Neuronal stem cell (in vitro differentiated cells): ENCODE measurements around the gene SLC9C1.

Experiments
- DNase-seq: peaks from one replicate; pipeline ENCODE4 v3.0.0-alpha.2; 2013; ENCODE audit warnings: low spot score
- H2AFZ ChIP-seq: one replicate; pipeline ENCODE4 v1.6.1; 2013; ENCODE audit warnings: mild to moderate bottlenecking, low read length, inconsistent platforms
- H2AK5ac ChIP-seq: 2 replicates; pipeline ENCODE4 v1.6.1; 2013; ENCODE audit warnings: low read depth, mild to moderate bottlenecking, inconsistent platforms, low read length, moderate library complexity, mixed read lengths
- H2BK120ac ChIP-seq: 2 replicates; pipeline ENCODE4 v1.6.1; 2013; ENCODE audit warnings: low read depth, mild to moderate bottlenecking, inconsistent platforms, low read length, moderate library complexity, mixed read lengths
- H2BK12ac ChIP-seq: one replicate; pipeline ENCODE4 v1.6.1; 2013; ENCODE audit warnings: low read length, inconsistent platforms
- H2BK15ac ChIP-seq: 2 replicates; pipeline ENCODE4 v1.6.1; 2013; ENCODE audit warnings: mild to moderate bottlenecking, low read length, inconsistent platforms, mixed read lengths
- H2BK5ac ChIP-seq: one replicate; pipeline ENCODE4 v1.6.1; 2013; ENCODE audit warnings: inconsistent platforms, mild to moderate bottlenecking, low read length, moderate library complexity
- H3K14ac ChIP-seq: one replicate; pipeline ENCODE4 v1.6.1; 2013; ENCODE audit warnings: low read length, inconsistent platforms
- H3K18ac ChIP-seq: 2 replicates; pipeline ENCODE4 v1.6.1; 2013; ENCODE audit warnings: low read length, inconsistent platforms
- H3K23ac ChIP-seq: 2 replicates; pipeline ENCODE4 v1.6.1; 2013; ENCODE audit warnings: low read depth, mild to moderate bottlenecking, mixed read lengths, low read length, inconsistent platforms; ENCODE audit not compliant: poor library complexity
- H3K27ac ChIP-seq: replicated peaks from 3 replicates; pipeline ENCODE4 v1.5.1; 2013; ENCODE audit warnings: low read length, inconsistent platforms
- H3K27me3 ChIP-seq, 3 experiments: 2 replicates each; pipeline ENCODE4 v1.6.1; 2013; ENCODE audit warnings: low read length in 3 of 3, mild to moderate bottlenecking in 2 of 3, inconsistent platforms in 1 of 3, low read depth in 1 of 3, mixed read lengths in 1 of 3, moderate library complexity in 1 of 3; ENCODE audit not compliant: control insufficient read depth in 3 of 3, insufficient read depth in 3 of 3
- H3K36me3 ChIP-seq, 2 donors: replicated peaks in 1 of 2; 2 replicates each; pipeline ENCODE4 v1.6.1; 2013; ENCODE audit warnings: low read length in 2 of 2; ENCODE audit not compliant: control insufficient read depth in 2 of 2, insufficient read depth in 2 of 2
- H3K4ac ChIP-seq: 2 replicates; pipeline ENCODE4 v1.6.1; 2013; ENCODE audit warnings: inconsistent platforms, mild to moderate bottlenecking, low read length, moderate library complexity
- H3K4me1 ChIP-seq, 2 donors: 1 replicate in 1 of 2; 2 replicates in 1 of 2; pipeline ENCODE4 v1.6.1; 2013; ENCODE audit warnings: low read length in 2 of 2, low read depth in 1 of 2; ENCODE audit not compliant: control insufficient read depth in 2 of 2, insufficient read depth in 1 of 2
- H3K4me2 ChIP-seq: one replicate; pipeline ENCODE4 v1.6.1; 2013; ENCODE audit warnings: mild to moderate bottlenecking, low read length, inconsistent platforms; ENCODE audit not compliant: insufficient read depth, poor library complexity, severe bottlenecking
- H3K4me3 ChIP-seq, 2 donors: 2 replicates each; pipeline ENCODE4 v1.5.1; 2013; ENCODE audit warnings: low read length in 2 of 2, mild to moderate bottlenecking in 2 of 2, inconsistent platforms in 1 of 2, moderate library complexity in 1 of 2
- H3K79me1 ChIP-seq: one replicate; pipeline ENCODE4 v1.6.1; 2013; ENCODE audit warnings: low read depth, mild to moderate bottlenecking, inconsistent platforms, low read length, moderate library complexity
- H3K9ac ChIP-seq: one replicate; pipeline ENCODE4 v1.6.1; 2013; ENCODE audit warnings: mild to moderate bottlenecking, low read depth, low read length, inconsistent platforms; ENCODE audit not compliant: poor library complexity
- H3K9me3 ChIP-seq, 2 donors: replicated peaks in 1 of 2; 2 replicates each; pipeline versions ENCODE3 to v1.6.1; 2013; ENCODE audit warnings: low read length in 2 of 2, mild to moderate bottlenecking in 2 of 2, inconsistent platforms in 1 of 2, low read depth in 1 of 2, mixed read lengths in 1 of 2, moderate library complexity in 1 of 2; ENCODE audit not compliant: control insufficient read depth in 2 of 2, insufficient read depth in 1 of 2
- H4K8ac ChIP-seq: one replicate; pipeline ENCODE4 v1.6.1; 2013; ENCODE audit warnings: low read depth, mild to moderate bottlenecking, inconsistent platforms, low read length, moderate library complexity
- H4K91ac ChIP-seq: one replicate; pipeline ENCODE4 v1.6.1; 2013; ENCODE audit warnings: low read length, low read depth, mild to moderate bottlenecking, inconsistent platforms; ENCODE audit not compliant: poor library complexity
- WGBS, 2 donors: extraction: QIAGEN DNeasy Blood & Tissue Kit; methylation state at CpG; one replicate each; pipeline ENCODE4 v1.1.7; 2013; ENCODE audit warnings: missing lambda C conversion rate in 2 of 2, mixed read lengths in 1 of 2; ENCODE audit not compliant: insufficient read length in 2 of 2, insufficient replicate concordance in 1 of 2; ENCODE audit errors: extremely low coverage in 2 of 2; 5-methylcytosine and 5-hydroxymethylcytosine counted together

The SLC9C1 gene

DNA sequence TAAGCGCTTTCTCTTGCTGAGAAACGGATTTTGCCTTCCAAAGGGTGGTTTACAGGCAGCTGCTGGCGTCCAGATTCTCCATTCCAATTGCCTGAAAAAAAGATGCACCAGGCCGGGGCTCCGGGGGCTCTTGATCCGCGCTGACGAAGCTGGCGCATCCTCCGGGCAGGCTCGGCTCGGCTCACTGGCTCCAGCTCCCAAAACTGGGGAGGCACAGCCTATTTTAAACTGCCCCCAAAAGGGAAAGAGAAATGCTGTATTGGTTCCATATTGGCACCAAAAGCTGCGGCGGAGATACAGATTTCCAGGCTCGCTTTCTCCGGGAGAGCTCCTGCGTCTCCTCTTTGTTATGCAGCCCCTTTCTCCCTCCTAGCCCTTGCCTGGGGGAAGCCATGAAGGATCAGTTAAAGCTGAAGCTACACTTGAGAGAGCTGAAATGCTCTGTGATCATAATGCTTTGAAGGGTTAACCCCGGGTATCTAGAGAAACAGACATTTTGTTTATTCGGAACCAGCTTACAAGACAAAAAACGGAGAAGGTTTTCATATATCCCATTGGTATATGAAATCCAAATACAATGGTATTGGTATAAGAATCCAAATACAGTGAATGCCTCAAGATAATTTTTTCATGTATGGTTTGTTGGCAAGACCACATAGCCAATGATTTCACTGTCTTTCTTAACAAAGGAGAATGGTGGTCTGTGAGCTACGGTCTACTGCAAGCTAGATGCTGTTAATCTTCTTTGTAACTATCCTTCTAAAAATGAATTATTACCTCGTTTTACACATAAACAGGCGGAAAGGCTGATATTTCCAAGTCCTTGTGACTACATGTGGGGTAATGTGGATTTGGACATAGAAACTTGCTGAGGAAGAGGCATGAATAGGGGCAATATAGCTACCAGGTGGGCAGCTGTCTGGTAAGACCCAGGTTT lies 39.6 kb upstream of the SLC9C1 start:
- Histone ChIP-seq H3K4me3 (peak overlapping the region; percentile 64 to 94), H3K18ac (peak overlapping the region; percentile 94), H3K23ac (peak overlapping the region; percentile 88), H4K8ac (no peak overlapping the region), H3K4me1 (peaks cover 2 to 11% of the 10 kb centered on the region in 2 donors), H2BK120ac (no peak overlapping the region), H2BK15ac (no peak overlapping the region), H3K27ac (peak overlapping the region; percentile 86), H3K9ac (peak overlapping the region; percentile 98), H4K91ac (peak overlapping the region; percentile 59), H3K14ac (peak overlapping the region; percentile 79), H2AFZ (peak overlapping the region; percentile 95), H2AK5ac (no peak overlapping the region), H3K9me3 (peaks cover 0 to 6% of the 10 kb centered on the region in 2 donors), H3K36me3 (peaks cover 0 to 23% of the 10 kb centered on the region in 2 donors), H3K4ac (no peak overlapping the region), H3K79me1 (no peaks in the 10 kb centered on the region), H2BK12ac (no peak overlapping the region), H2BK5ac (peak overlapping the region; percentile 97), H3K4me2 (peak overlapping the region; percentile 56), H3K27me3 (no peaks in the 10 kb centered on the region)
- no CpG with 5 or more reads among the region's 23 CpGs for WGBS, 2 donors
- DNase-seq: no peak

- H2BK12ac ChIP-seq: no peak within 1 kb of the TSS
- H2BK5ac ChIP-seq: peak within 1 kb of the TSS; percentile 97
- peak within 1 kb of the TSS; percentile 64 to 94 for H3K4me3 ChIP-seq
- H3K4me2 ChIP-seq: peak within 1 kb of the TSS; percentile 56
- peaks cover 0 to 23% of the 10 kb centered on the region in 2 donors for H3K36me3 ChIP-seq
- H4K8ac ChIP-seq: no peak within 1 kb of the TSS
- H3K4me1 ChIP-seq: peaks cover 2 to 7% of the 10 kb centered on the region in 2 donors
- H3K4ac ChIP-seq: peak within 1 kb of the TSS; percentile 42
- no peak within 1 kb of the TSS for H2AK5ac ChIP-seq
- peak within 1 kb of the TSS; percentile 95 for H2AFZ ChIP-seq
- H4K91ac ChIP-seq: peak within 1 kb of the TSS; percentile 59
- peak within 1 kb of the TSS; percentile 94 for H3K18ac ChIP-seq
- no peak within 1 kb of the TSS for H2BK120ac ChIP-seq
- peak within 1 kb of the TSS; percentile 88 for H3K23ac ChIP-seq
- no CpG with 5 or more reads among the region's 28 CpGs for WGBS, 2 donors
- peak within 1 kb of the TSS; percentile 98 for H3K9ac ChIP-seq
- no peaks in the 10 kb centered on the region for H3K27me3 ChIP-seq
- H3K14ac ChIP-seq: peak within 1 kb of the TSS; percentile 79
- no peaks in the 10 kb centered on the region for H3K79me1 ChIP-seq
- peak within 1 kb of the TSS; percentile 86 for H3K27ac ChIP-seq
- peak; percentile 56 for DNase-seq
- H3K9me3 ChIP-seq: peaks cover 0 to 5% of the 10 kb centered on the region in 2 donors
- H2BK15ac ChIP-seq: no peak within 1 kb of the TSS
These were observed 39.0 kb upstream of the SLC9C1 start, which contains the start of gene CD200 for GRCh38 chr3:112333002-112333380. CD200 (plus strand) TSS chr3:112333156; CDS start chr3:112333213, 57 bp downstream.

GRCh38 chr3:112331851-112332250 lies 37.8 kb upstream of the SLC9C1 start:
- Histone ChIP-seq H3K18ac (no peak overlapping the region), H4K8ac (no peak overlapping the region), H3K79me1 (no peaks in the 10 kb centered on the region), H2AK5ac (no peak overlapping the region), H3K9ac (no peak overlapping the region), H3K4me1 (peaks cover 2 to 5% of the 10 kb centered on the region in 2 donors), H3K4ac (no peak overlapping the region), H2AFZ (no peak overlapping the region), H3K14ac (no peak overlapping the region), H3K4me2 (no peak overlapping the region), H3K27me3 (no peaks in the 10 kb centered on the region), H2BK5ac (no peak overlapping the region), H3K9me3 (no peaks in the 10 kb centered on the region), H2BK12ac (no peak overlapping the region), H2BK120ac (no peak overlapping the region), H3K4me3 (no peak overlapping the region), H3K36me3 (peaks cover 0 to 15% of the 10 kb centered on the region in 2 donors), H3K27ac (no peak overlapping the region), H4K91ac (no peak overlapping the region), H2BK15ac (no peak overlapping the region), H3K23ac (no peak overlapping the region)
- no CpG with 5 or more reads among the region's 4 CpGs for WGBS, 2 donors
- DNase-seq: no peak

- H2BK15ac ChIP-seq: no peak overlapping the region
- H4K91ac ChIP-seq: no peak overlapping the region
- H3K4me3 ChIP-seq: no peak overlapping the region
- H3K27me3 ChIP-seq: no peaks in the 10 kb centered on the region
- H2BK5ac ChIP-seq: no peak overlapping the region
- no peak overlapping the region for H2AK5ac ChIP-seq
- WGBS, 2 donors: no CpG with 5 or more reads among the region's 2 CpGs
- no peak overlapping the region for H2AFZ ChIP-seq
- H2BK120ac ChIP-seq: no peak overlapping the region
- H4K8ac ChIP-seq: no peak overlapping the region
- no peaks in the 10 kb centered on the region for H3K36me3 ChIP-seq
- no peaks in the 10 kb centered on the region for H3K9me3 ChIP-seq
- H3K9ac ChIP-seq: no peak overlapping the region
- no peak overlapping the region for H3K4ac ChIP-seq
- no peak overlapping the region for H3K4me2 ChIP-seq
- H2BK12ac ChIP-seq: no peak overlapping the region
- no peak for DNase-seq
- H3K23ac ChIP-seq: no peak overlapping the region
- no peaks in the 10 kb centered on the region for H3K4me1 ChIP-seq
- H3K79me1 ChIP-seq: no peaks in the 10 kb centered on the region
- H3K18ac ChIP-seq: no peak overlapping the region
- no peak overlapping the region for H3K14ac ChIP-seq
- no peak overlapping the region for H3K27ac ChIP-seq
These were observed 33.4 kb upstream of the SLC9C1 start for GRCh38 chr3:112327371-112327951.
